ENCODE data around the gene PLAC8. TPM values are rescaled to one million over a fixed set of nuclear protein-coding genes. Genes with fewer than 3 reads are reported as not detected.

Gene PLAC8
- total RNA-seq, 4 donors from 2014 or later: 27.3 to 569 (median 401) TPM

GRCh38 chr4:83139514-83140156 lies 25.1 kb upstream of the PLAC8 start:
- intact Hi-C loops (cut with DNase I; ENCODE audit: low total_unique reads): no loop called here
- Histone ChIP-seq H3K36me3 (no peaks in the 10 kb centered on the region), H3K9me3 (peaks cover 2 to 4% of the 10 kb centered on the region in 2 donors), H3K4me1 (no peaks in the 10 kb centered on the region), H3K27me3 (no peaks in the 10 kb centered on the region), H3K4me3 (no peak overlapping the region), H3K27ac (no peak overlapping the region)
- in situ Hi-C loops (cut with MboI; ENCODE audit: low pct_ligation_motif_present in 1 of 4, low pct_unique_long_range_greater_than_20kb in 1 of 4, low sequenced_read_pairs in 3 of 4): no loop called here
- DNase-seq: peak; percentile 25
- WGBS, 2 donors (ENCODE audit: low coverage in 1 of 2): 40 to 75% methylated on average over 1 to 3 of the region's 3 CpGs
- TF ChIP-seq CTCF (IDR thresholded peaks at IDR 0.05) (no peak), EP300 (IDR thresholded peaks at IDR 0.05; ENCODE audit: low read depth) (no peak), POLR2A (IDR thresholded peaks at IDR 0.05) (no peak), POLR2AphosphoS5 (IDR thresholded peaks at IDR 0.05) (no peak)

DNA sequence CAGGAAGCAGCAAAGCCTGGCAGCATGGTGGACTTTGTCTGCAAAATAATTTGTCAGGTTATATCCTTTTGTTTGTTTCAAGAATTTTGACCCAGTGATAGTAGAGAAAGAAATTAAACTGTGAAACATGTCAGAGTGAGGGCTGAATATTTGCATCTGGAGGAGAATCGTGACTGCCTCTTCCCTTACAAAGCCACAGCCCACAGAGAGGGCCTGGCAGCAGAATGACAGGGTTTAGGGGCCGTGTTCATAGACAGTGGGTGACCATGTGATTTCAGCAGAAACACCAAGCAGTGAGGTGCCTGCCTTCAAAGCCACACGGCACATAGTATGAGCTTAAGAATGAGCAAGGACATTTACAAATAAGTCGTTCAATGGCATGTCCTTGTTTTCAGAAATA lies 24.4 kb upstream of the PLAC8 start:
- H3K27me3 ChIP-seq: no peaks in the 10 kb centered on the region
- H3K4me3 ChIP-seq: no peak overlapping the region
- no peaks in the 10 kb centered on the region for H3K4me1 ChIP-seq
- intact Hi-C loops (cut with DNase I; ENCODE audit: low total_unique reads): no loop called here
- no peak overlapping the region for H3K27ac ChIP-seq
- in situ Hi-C loops (cut with MboI; ENCODE audit: low pct_ligation_motif_present in 1 of 4, low pct_unique_long_range_greater_than_20kb in 1 of 4, low sequenced_read_pairs in 3 of 4): no loop called here
- no peaks in the 10 kb centered on the region for H3K36me3 ChIP-seq
- TF ChIP-seq POLR2AphosphoS5 (IDR thresholded peaks at IDR 0.05) (no peak), POLR2A (IDR thresholded peaks at IDR 0.05) (no peak), EP300 (IDR thresholded peaks at IDR 0.05; ENCODE audit: low read depth) (no peak), CTCF (IDR thresholded peaks at IDR 0.05) (no peak)
- H3K9me3 ChIP-seq: peaks cover 2 to 4% of the 10 kb centered on the region in 2 donors
- no peak for DNase-seq
- 73 to 100% methylated on average over 1 to 4 of the region's 4 CpGs for WGBS, 2 donors (ENCODE audit: low coverage in 1 of 2)

DNA sequence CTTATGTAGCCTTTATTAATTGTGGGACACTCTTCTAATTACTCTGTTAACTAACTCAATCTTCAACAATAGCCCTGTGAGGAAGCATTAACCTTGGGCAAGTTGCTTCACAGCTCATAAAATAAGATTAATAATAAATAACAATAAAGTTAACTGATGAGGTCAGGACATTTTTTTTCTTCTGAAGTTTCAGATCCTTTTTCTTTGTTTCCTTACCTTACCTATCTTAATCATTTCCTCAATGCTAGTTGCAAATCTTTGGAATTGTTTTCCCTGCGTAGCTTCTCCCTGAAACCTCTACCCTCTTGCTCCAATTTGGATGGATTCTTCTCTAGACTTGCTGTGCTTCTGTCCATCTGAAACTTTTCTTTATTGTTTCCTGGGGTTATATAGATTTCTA lies 17.5 kb upstream of the PLAC8 start:
- H3K4me1 ChIP-seq: peaks cover 0 to 17% (median 4%) of the 10 kb centered on the region in 4 donors
- H3K27ac ChIP-seq: no peak overlapping the region
- TF ChIP-seq POLR2A (IDR thresholded peaks at IDR 0.05) (no peak), CTCF (IDR thresholded peaks at IDR 0.05) (no peak), POLR2AphosphoS5 (IDR thresholded peaks at IDR 0.05) (no peak), EP300 (IDR thresholded peaks at IDR 0.05; ENCODE audit: low read depth) (no peak)
- no peak for DNase-seq
- H3K4me3 ChIP-seq: no peak overlapping the region
- intact Hi-C loops (cut with DNase I; ENCODE audit: low total_unique reads): no loop called here
- no peaks in the 10 kb centered on the region for H3K27me3 ChIP-seq
- no peaks in the 10 kb centered on the region for H3K36me3 ChIP-seq
- in situ Hi-C loops (cut with MboI; ENCODE audit: low pct_ligation_motif_present in 1 of 4, low pct_unique_long_range_greater_than_20kb in 1 of 4, low sequenced_read_pairs in 3 of 4): no loop called here
- peaks cover 0 to 4% of the 10 kb centered on the region in 2 donors for H3K9me3 ChIP-seq
- WGBS, 2 donors (ENCODE audit: low coverage in 1 of 2): 76 to 93% methylated on average over 1 of the region's 1 CpG

- in situ Hi-C loops (cut with MboI; ENCODE audit: low pct_ligation_motif_present in 1 of 4, low pct_unique_long_range_greater_than_20kb in 1 of 4, low sequenced_read_pairs in 3 of 4): no loop called here
Observed at GRCh38 chr4:83129264-83129663, 14.7 kb upstream of the PLAC8 start.

More at GRCh38 chr4:83129264-83129663, 14.7 kb upstream of the PLAC8 start:
- intact Hi-C loops (cut with DNase I; ENCODE audit: low total_unique reads): no loop called here
- peak overlapping the region; percentile 77 to 81 (median 80) for H3K27ac ChIP-seq
- H3K36me3 ChIP-seq: no peaks in the 10 kb centered on the region
- TF ChIP-seq POLR2A (IDR thresholded peaks at IDR 0.05) (peak; percentile 11), CTCF (IDR thresholded peaks at IDR 0.05) (no peak), POLR2AphosphoS5 (IDR thresholded peaks at IDR 0.05) (peak in 1 of 3 donors; percentile 48)
- 45 to 46% methylated on average over 2 of the region's 2 CpGs for WGBS, 2 donors (ENCODE audit: low coverage in 1 of 2)
- H3K9me3 ChIP-seq: no peaks in the 10 kb centered on the region
- no peaks in the 10 kb centered on the region for H3K27me3 ChIP-seq
- H3K4me3 ChIP-seq: no peak overlapping the region
- H3K4me1 ChIP-seq: peaks cover 0 to 32% (median 9%) of the 10 kb centered on the region in 4 donors
- DNase-seq: peak; percentile 52

Data from transverse colon (tissue), 4 donors.